Peyer's patch (tissue), 4 donors: ENCODE results near the gene ZMYND15. TPM values are rescaled to one million over a fixed set of nuclear protein-coding genes. Genes with fewer than 3 reads are reported as not detected.
A peak's percentile ranks its signal among the peaks of the same experiment; 100 is the strongest.

Experiments
- DNase-seq, 3 donors: peaks; one replicate each; pipeline ENCODE4 v3.0.0-alpha.2; 2017 to 2019
- H3K27ac ChIP-seq, 4 donors: fragments of 200-600 bp; sonication (generic); one replicate each; pipeline ENCODE4 v1.5.1; 2016 to 2019
- H3K27me3 ChIP-seq, 2 donors: fragments of 200-600 bp; sonication (generic); one replicate each; pipeline ENCODE4 v1.5.1; 2019
- H3K36me3 ChIP-seq, 3 donors: fragments of 200-600 bp; sonication (generic); one replicate each; pipeline ENCODE4 v1.5.1; 2016 to 2019
- H3K4me1 ChIP-seq, 4 donors: fragments of 200-600 bp; sonication (generic); one replicate each; pipeline ENCODE4 v1.5.1; 2016 to 2019
- H3K4me3 ChIP-seq, 4 donors: fragments of 200-600 bp; sonication (generic); 1 replicate in 3 of 4; 2 replicates in 1 of 4; pipeline ENCODE4 v1.5.1; 2016 to 2019; ENCODE audit warnings: mild to moderate bottlenecking in 1 of 4
- H3K9me3 ChIP-seq, 4 donors: fragments of 200-600 bp; sonication (generic); one replicate each; pipeline ENCODE4 v1.5.1; 2016 to 2019; ENCODE audit warnings: mild to moderate bottlenecking in 1 of 4
- POLR2A ChIP-seq, 2 donors: fragments of 450-650 bp; IDR thresholded peaks; one replicate each; pipeline ENCODE4 v1.5.1; 2017; ENCODE audit warnings: antibody characterized with exemption in 2 of 2, mild to moderate bottlenecking in 2 of 2, moderate library complexity in 2 of 2
- total RNA-seq, 4 donors: library from RNA; depleted of rRNA; stranded (reverse); fragments of >200 nt; gene quantifications; one replicate each; pipeline ENCODE4 v1.1.0, GENCODE V29; 2016
- TF ChIP-seq, protein P1 (sequence below), 6 experiments: fragments of 450-650 bp in 4 of 6; fragments of 200-600 bp in 2 of 6; sonication (generic) in 1 of 6; IDR thresholded peaks; one replicate each; pipeline ENCODE4 v1.5.1; 2017 to 2019; ENCODE audit warnings: antibody characterized with exemption in 6 of 6, mild to moderate bottlenecking in 3 of 6, moderate library complexity in 1 of 6

Gene ZMYND15
- total RNA-seq, 4 donors from 2014 or later = 2.1 to 5.6 (median 4.0) TPM; not detected in 1

GRCh38 chr17:4715063-4715744 lies 24.4 kb upstream of the ZMYND15 start:
- Histone ChIP-seq H3K9me3 (no peaks in the 10 kb centered on the region), H3K27me3 (no peaks in the 10 kb centered on the region), H3K27ac (peak overlapping the region in 3 of 4 donors; percentile 24 to 62 (median 58)), H3K36me3 (peaks cover 0 to 39% (median 0%) of the 10 kb centered on the region in 3 donors), H3K4me3 (peak overlapping the region in 2 of 4 donors; percentile 10 to 12), H3K4me1 (peaks cover 5 to 40% (median 12%) of the 10 kb centered on the region in 4 donors)
- peak in 2 of 3 donors; percentile 46 to 70 for DNase-seq
- TF ChIP-seq, protein P1, sequence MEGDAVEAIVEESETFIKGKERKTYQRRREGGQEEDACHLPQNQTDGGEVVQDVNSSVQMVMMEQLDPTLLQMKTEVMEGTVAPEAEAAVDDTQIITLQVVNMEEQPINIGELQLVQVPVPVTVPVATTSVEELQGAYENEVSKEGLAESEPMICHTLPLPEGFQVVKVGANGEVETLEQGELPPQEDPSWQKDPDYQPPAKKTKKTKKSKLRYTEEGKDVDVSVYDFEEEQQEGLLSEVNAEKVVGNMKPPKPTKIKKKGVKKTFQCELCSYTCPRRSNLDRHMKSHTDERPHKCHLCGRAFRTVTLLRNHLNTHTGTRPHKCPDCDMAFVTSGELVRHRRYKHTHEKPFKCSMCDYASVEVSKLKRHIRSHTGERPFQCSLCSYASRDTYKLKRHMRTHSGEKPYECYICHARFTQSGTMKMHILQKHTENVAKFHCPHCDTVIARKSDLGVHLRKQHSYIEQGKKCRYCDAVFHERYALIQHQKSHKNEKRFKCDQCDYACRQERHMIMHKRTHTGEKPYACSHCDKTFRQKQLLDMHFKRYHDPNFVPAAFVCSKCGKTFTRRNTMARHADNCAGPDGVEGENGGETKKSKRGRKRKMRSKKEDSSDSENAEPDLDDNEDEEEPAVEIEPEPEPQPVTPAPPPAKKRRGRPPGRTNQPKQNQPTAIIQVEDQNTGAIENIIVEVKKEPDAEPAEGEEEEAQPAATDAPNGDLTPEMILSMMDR (IDR thresholded peaks at IDR 0.05) = no peak
- no peak for TF ChIP-seq POLR2A (IDR thresholded peaks at IDR 0.05)

- TF ChIP-seq POLR2A (IDR thresholded peaks at IDR 0.05) = no peak
- TF ChIP-seq, protein P1 (IDR thresholded peaks at IDR 0.05) = no peak
- no peaks in the 10 kb centered on the region for H3K27me3 ChIP-seq
- no peak overlapping the region for H3K4me3 ChIP-seq
- peaks cover 0 to 46% (median 0%) of the 10 kb centered on the region in 3 donors for H3K36me3 ChIP-seq
- peaks cover 6 to 42% (median 12%) of the 10 kb centered on the region in 4 donors for H3K4me1 ChIP-seq
- H3K9me3 ChIP-seq = no peaks in the 10 kb centered on the region
- H3K27ac ChIP-seq = no peak overlapping the region
- no peak for DNase-seq
Measured at GRCh38 chr17:4716081-4716480, 23.6 kb upstream of the ZMYND15 start.

- DNase-seq = no peak
- Histone ChIP-seq H3K4me1 (peaks cover 0 to 35% (median 9%) of the 10 kb centered on the region in 4 donors), H3K9me3 (no peaks in the 10 kb centered on the region), H3K27me3 (no peaks in the 10 kb centered on the region), H3K27ac (no peak overlapping the region), H3K4me3 (no peak overlapping the region), H3K36me3 (peaks cover 0 to 46% (median 0%) of the 10 kb centered on the region in 3 donors)
- no peak for TF ChIP-seq POLR2A (IDR thresholded peaks at IDR 0.05)
- TF ChIP-seq, protein P1 (IDR thresholded peaks at IDR 0.05) = no peak
Measured at GRCh38 chr17:4717791-4718190, 21.8 kb upstream of the ZMYND15 start.

DNA sequence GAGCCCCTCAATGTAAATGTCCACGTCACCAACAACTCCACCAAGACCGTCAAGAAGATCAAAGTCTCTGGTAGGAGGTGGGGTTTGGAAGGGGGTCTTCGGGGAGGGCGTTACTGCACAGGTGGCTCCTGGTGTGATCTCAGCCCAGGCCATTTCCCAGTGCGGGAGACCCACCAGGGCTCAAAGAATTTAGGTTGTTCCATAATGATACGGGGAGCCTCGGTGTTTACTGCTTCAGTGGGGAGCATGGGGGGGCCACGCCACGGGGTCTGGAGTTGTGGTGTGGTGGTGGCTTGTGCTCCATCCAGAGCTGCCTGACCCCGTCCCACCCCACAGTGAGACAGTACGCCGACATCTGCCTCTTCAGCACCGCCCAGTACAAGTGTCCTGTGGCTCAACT lies 21.4 kb upstream of the ZMYND15 start:
- H3K36me3 ChIP-seq = peaks cover 0 to 46% (median 0%) of the 10 kb centered on the region in 3 donors
- no peak overlapping the region for H3K4me3 ChIP-seq
- no peak for TF ChIP-seq POLR2A (IDR thresholded peaks at IDR 0.05)
- TF ChIP-seq, protein P1 (IDR thresholded peaks at IDR 0.05) = no peak
- no peak overlapping the region for H3K27ac ChIP-seq
- no peaks in the 10 kb centered on the region for H3K27me3 ChIP-seq
- H3K4me1 ChIP-seq = peaks cover 0 to 30% (median 8%) of the 10 kb centered on the region in 4 donors
- no peak for DNase-seq
- no peaks in the 10 kb centered on the region for H3K9me3 ChIP-seq

GRCh38 chr17:4719146-4719545 lies 20.5 kb upstream of the ZMYND15 start:
- Histone ChIP-seq H3K9me3 (no peaks in the 10 kb centered on the region), H3K4me1 (peaks cover 0 to 21% (median 8%) of the 10 kb centered on the region in 4 donors), H3K4me3 (no peak overlapping the region), H3K27ac (no peak overlapping the region), H3K36me3 (peaks cover 0 to 46% (median 0%) of the 10 kb centered on the region in 3 donors), H3K27me3 (no peaks in the 10 kb centered on the region)
- no peak for DNase-seq
- TF ChIP-seq POLR2A (IDR thresholded peaks at IDR 0.05) = no peak
- TF ChIP-seq, protein P1 (IDR thresholded peaks at IDR 0.05) = no peak
